Ovary (tissue), 3 donors: ENCODE results near the gene MAST3.

Source experiments
- CTCF ChIP-seq, 3 donors: fragments of 450-650 bp in 2 of 3; fragments of 200-600 bp in 1 of 3; IDR thresholded peaks; one replicate each; pipeline versions ENCODE4 v1.5.1 to v1.8.0; 2016 to 2022; ENCODE audit warnings: antibody characterized with exemption in 3 of 3, mild to moderate bottlenecking in 1 of 3
- EP300 ChIP-seq: sonication (generic); formaldehyde crosslinking; IDR thresholded peaks from one replicate; pipeline ENCODE4 v1.6.1; 2017; ENCODE audit warnings: antibody characterized with exemption
- POLR2A ChIP-seq: fragments of 450-650 bp; IDR thresholded peaks from one replicate; pipeline ENCODE4 v1.6.1; 2017; ENCODE audit warnings: antibody characterized with exemption, mild to moderate bottlenecking, moderate library complexity
- donor health status: DM: no; HTN: no; CAD: no.

GRCh38 chr19:18112989-18113478, 15.5 kb downstream of the MAST3 start:
- TF ChIP-seq CTCF (IDR thresholded peaks at IDR 0.05): peak; percentile 55 to 68 (median 55)
- TF ChIP-seq POLR2A: no peak
- no peak for TF ChIP-seq EP300
